H1 (cell line): Measurements from ENCODE around the gene LRRC25. TPM values are rescaled to one million over a fixed set of nuclear protein-coding genes. Genes with fewer than 3 reads are reported as not detected.

Experiments
- CHD7 ChIP-seq: fragments of 300-600 bp; sonication (generic); IDR thresholded peaks from 2 replicates; pipeline ENCODE4 v1.7.1; 2012; ENCODE audit warnings: low read length, moderate library complexity, mild to moderate bottlenecking, inconsistent platforms; ENCODE audit not compliant: insufficient replicate concordance
- KDM1A ChIP-seq: fragments of 200-600, 300-600 bp; sonication (generic); IDR thresholded peaks from 2 replicates; pipeline ENCODE4 v1.7.1; 2016; ENCODE audit warnings: mild to moderate bottlenecking, low read length, borderline replicate concordance
- NRF1 ChIP-seq: IDR thresholded peaks from 2 replicates; pipeline ENCODE4 v1.6.1; 2011; ENCODE audit warnings: mild to moderate bottlenecking, low read depth, low read length, improper control_type of control experiment
- RBBP5 ChIP-seq: IDR thresholded peaks from 2 replicates; pipeline ENCODE4 v1.7.1; 2012; ENCODE audit warnings: low read depth, mild to moderate bottlenecking, inconsistent platforms, low read length, moderate library complexity, borderline replicate concordance
- TAF7 ChIP-seq: optimal IDR thresholded peaks from 2 replicates; pipeline ENCODE3; 2011; ENCODE audit warnings: low read depth, mild to moderate bottlenecking, inconsistent platforms, low read length, moderate library complexity, borderline replicate concordance
- polyA plus RNA-seq, 7 experiments: library from polyadenylated mRNA; depleted of rRNA in 3 of 7; stranded (reverse) in 5 of 7; unstranded in 2 of 7; fragments of >200 nt in 5 of 7; fragments of 200-250 nt in 2 of 7; gene quantifications; 1 replicate in 5 of 7; 2 replicates in 1 of 7; 4 replicates in 1 of 7; pipeline versions ENCODE4 v1.2.1 to v1.2.3, GENCODE V29; 2011 to 2013; ENCODE audit warnings: missing spikeins in 2 of 7, mixed read lengths in 2 of 7
- total RNA-seq: library from RNA; stranded (reverse); fragmentation: NEBNext Ultra II Directional; extraction: Animal tissue kit (Norgen Biotek cat#: 25700); gene quantifications from 2 replicates; pipeline ENCODE4 v1.2.1, GENCODE V29; 2021

The LRRC25 gene
- total and polyA plus RNA-seq, 2 of the 8 experiments (the other 6 are each of a cell fraction or from before 2014, with no cell fraction given), result 0.20 to 0.41 TPM

DNA sequence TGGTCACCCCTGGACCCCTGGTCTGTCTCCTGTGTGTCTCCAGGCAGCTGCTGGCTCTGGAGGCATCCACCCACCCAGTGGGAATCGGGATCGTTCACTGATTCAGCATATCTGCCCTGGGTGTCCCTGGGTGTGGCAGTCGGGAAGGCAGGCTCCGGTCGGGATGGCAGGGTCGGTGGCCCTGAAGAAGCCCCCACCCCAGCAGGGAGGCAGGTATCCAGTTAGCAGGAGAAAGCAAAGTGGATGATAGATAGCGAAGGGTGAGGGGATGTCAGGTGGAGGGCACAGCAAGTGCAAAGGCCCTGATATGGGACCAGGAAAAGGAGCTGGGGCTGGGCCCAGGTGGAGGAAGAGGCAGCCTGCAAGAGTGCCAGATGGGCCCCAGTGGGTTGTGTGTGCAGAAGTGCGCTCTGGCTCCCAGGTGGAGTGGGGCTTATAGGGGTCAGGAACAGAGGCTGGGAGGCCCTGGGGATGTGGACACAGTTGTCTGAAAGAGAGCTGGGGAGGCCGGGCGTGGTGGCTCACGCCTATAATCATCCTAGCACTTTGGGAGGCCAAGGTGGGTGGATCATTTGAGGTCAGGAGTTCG lies 24.0 kb upstream of the LRRC25 start (continued):
- TF ChIP-seq CHD7 (no peak), KDM1A (no peak), TAF7 (no peak), NRF1 (no peak), RBBP5 (no peak)
